ENCODE measurements around the gene ATG16L1.

The ATG16L1 gene

DNA sequence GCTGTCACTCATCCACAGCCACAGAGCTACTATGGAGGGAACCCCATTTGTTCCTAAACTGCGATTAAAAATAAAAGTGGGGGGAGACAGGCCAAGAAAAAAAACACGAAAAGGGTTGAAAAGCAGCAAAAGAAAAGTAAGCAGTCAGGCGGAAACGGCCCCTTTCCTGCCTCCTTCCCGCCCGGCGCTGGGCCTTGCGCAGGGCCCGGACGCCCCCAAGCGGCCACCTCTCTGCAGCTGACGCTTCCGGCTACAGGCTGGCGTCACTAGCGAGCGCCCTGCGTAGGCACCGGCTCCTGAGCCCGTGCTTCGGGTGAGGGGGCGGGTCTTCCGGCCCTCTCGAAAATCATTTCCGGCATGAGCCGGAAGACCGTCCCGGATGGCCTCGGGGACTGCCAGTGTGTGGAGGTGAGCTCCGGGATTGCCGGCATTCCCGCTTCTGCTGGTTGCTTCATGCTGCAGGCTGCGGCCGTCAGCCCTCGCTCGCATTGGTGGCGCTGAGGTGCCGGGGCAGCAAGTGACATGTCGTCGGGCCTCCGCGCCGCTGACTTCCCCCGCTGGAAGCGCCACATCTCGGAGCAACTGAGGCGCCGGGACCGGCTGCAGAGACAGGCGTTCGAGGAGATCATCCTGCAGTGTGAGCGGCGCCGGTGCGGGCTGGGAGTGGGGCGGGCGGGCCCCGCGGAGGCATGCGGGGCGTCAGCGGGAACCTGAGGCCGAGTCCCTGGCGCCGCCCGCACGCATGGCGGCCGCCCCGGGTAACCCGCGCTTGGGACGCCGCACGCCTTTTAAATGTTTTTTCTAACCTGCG, at the start of gene ATG16L1:
Gene ATG16L1 (plus strand): TSS at position 368 of the 811 bp plus-strand sequence. CDS start 155 bp downstream, at position 523.
- peak; percentile 95 for DNase-seq

DNA sequence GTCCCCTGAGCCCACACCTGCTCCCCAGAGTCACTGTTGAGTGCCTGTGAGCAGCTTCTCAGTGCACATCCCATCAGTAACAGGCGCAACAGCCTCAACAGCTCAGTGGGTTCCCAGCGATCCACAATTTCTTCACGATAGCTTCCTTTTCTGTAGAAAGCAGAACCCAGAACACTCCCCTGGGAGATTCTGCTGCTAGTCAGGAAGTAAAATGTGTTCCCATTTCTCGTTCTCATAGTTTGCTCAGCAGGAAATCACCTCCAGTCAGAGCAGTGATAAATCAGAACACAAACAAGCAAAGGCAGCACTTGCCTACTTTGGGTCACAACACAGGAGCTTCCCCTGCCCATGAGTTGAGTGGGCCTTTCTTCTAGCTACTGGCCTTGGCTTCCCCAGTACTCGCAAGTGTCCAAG, 48.9 kb upstream of the ATG16L1 start:
- no peak for DNase-seq

DNA sequence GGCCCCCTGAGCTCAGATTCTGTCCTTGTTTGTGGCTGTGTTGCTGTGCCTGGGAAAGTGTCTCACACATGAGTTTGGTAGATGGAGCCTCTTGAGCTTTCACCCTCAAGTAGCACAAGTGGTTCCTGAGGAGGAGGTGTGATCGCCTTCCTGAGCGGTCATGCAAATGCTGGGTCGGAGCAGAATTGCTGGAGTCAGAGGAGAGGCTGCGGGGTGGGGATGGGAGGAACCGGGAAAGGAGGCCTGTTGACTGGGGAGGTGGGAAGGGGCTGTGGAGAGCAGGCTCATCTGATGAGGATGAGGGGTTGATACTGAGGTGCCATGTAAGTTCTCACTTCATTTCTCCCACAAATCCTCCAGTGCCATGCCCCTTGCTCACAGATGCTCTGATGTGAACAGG, 48.4 kb upstream of the ATG16L1 start:
- DNase-seq, result no peak

DNA sequence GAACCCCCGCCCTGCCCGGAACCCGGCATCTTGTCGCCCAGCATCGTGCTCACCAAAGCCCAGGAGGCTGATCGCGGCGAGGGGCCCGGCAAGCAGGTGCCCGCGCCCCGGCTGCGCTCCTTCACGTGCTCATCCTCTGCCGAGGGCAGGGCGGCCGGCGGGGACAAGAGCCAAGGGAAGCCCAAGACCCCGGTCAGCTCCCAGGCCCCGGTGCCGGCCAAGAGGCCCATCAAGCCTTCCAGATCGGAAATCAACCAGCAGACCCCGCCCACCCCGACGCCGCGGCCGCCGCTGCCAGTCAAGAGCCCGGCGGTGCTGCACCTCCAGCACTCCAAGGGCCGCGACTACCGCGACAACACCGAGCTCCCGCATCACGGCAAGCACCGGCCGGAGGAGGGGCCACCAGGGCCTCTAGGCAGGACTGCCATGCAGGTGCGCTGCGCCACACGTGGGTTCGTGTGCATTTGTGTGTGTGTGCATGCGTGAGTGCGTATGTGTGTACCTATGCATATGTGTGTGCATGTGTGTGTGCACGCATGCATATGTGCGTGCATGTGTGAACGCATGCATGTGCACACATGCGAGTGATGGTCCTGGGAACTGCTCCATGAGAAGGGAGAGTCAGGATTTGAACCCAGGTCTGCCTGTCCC, 47.1 kb upstream of the ATG16L1 start:
- DNase-seq, result no peak

DNA sequence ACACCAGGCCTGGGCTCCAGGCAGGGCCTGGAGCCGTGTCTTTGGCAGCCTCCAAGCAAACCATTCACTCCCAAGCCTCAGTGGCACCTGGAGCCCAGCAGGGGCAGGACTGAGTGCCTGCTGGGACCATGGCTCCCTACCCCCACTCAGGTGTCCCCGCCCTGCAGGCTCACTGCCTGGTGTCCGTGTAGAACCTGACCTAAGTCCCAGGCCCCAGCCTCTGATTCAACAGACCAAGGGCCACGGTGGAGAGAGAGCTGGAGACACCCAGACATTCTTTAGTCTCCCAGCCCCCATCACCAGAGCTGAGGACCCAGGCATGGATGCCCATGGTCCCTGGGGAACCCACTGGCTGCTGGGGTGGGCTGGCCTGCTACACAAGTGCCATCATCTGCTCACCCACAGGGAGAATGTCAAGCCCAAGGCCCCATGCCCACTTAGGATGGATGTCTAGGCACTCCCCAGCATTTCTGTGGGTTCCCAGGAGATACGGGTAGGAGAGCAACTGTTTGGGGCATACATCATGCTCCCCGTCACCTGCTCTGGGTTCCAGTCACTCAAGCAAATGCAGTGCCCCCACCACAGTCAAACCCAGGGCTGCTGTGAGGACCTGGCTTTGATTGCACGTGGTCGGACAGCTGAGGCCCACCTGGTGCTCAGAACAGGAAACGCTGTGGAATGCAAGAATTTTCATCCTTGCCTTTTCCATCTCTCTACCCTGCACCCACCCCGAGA, 42.9 kb upstream of the ATG16L1 start:
- DNase-seq, result no peak

DNA sequence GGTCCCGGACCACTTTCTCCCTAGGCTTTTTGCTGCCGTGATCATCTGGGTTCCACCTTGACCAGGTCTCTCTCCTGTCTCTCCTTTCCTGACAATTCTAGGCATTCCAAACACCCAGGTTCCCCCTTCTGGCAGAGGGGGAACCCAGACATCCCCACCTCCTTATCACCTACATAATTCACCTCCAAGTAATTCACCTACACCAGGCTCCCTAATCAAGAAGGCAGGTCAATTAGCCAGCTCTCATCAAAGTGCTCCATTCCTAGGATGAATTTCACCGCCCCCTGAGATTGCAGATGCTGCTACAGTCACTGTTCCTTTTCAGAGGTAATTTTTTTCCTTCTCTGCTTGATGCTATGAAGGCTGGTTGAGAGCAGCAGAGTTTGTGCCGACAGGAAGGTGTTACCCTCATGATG, 42.3 kb upstream of the ATG16L1 start:
- DNase-seq, result no peak

DNA sequence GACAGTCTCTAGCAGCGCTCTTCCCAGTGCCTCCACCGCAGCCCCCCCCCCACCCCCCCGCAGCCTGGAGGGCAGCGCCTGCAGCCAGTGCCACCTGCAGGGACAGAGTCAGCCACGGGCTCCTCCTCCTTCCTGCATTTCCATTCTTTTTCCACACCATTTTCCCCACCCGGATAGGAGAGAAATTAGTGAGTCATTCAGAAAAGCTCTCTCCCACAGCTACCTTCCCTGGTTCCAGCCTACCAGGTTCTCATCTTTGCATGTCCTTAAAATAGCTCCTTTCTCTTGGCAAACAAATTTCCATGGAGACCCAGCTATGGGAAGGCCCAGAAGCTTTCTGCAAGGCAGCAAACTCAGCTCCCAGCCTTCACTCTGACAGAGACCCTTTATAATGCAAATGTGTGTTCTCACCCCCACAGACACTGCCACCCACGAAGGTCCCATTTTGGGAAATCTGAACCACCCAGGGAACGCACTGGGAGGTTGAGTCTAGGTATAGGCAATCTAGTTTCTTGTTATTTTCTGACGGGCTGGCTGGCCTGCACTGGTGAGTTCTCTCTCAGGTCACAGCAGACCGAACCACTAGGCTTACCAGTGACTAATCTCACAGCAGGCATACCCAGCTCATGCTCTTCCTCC, 41.8 kb upstream of the ATG16L1 start:
- no peak for DNase-seq

DNA sequence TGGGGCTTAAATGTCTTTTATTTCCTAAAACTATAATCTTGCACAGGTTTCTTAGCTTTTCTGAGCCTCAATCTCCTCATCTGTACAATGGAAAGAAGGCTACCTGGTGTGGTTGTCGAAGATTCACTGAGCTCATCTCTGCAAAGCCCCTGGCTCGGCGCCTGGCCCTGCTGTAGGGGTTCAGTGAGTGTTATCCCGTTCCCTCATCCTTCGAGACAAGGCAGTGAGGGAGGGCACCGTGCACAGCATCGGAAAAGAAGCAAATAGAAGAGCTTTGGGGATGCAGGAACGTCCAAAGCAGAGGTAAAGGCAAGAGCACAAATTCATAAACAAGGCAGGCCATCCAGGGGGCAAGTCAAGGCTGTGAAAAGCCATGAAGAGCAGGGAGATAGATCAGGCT, 41.2 kb upstream of the ATG16L1 start:
- no peak for DNase-seq

DNA sequence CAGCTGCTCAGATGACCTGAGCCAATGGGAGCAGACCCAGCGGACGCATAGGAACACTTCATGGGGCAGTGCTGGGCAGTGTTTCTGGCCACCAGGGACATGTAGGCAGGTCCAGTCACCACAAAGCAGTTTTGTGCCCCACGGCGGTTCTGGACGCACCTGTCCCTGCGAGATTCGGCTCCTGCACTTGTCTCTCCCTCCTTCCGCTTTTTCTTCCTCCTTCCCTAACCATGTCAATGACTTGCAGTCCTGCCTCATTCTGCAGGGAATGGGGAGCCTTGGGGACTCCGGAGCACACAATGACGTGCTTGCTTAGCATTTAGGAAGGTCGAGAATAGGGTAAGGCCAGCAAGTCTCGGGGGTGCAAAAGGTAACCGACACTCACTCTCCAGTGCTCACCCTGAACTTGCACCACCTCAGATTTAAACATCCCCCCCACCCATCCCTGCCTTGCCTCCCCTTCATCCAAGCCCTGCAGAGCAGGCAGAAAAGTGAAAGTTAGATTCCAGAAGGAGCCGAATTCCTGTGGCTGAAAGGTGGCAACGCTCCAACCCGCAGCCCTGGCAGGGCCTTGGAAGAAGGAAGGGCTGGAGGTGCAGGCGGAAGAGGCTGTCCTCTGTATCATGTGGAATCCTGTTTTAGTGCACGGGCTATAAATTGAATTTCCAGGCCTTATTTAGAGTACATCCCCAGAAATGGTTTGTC, 40.5 kb upstream of the ATG16L1 start:
- no peak for DNase-seq

DNA sequence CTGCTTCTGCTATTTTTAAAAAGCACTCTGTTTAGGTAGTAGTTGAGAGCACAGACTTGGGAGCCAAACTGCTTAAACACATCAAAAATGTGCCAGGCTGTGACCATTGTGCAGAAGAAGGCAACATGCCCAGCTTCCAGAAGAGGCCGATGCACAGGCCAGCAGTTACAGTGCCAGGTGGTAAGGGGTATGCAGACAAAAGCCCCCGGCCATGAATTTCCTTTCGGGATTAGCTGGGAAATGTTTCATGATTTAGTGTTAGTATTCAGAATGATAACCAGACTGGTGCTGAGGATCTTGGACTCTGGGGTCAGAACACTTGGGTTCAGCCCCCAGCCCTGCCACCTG, 40.0 kb upstream of the ATG16L1 start:
- DNase-seq, result no peak

DNA sequence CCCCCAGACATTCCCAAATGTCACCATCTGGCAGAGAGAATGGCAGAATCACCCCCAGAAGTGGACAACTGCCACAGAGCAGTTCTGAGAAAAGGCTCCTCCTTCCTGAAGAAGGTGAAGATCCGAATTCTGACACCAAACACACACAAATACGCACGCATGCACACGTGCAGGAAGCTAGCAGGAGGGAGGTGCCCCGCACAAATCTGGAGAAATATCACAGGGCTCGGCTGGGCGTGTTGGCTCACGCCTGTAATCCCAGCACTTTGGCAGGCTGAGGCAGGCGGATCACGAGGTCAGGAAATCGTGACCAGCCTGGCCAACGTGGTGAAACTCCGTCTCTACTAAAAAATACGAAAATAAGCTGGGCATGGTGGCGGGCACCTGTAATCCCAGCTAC, 38.5 kb upstream of the ATG16L1 start:
- no peak for DNase-seq

DNA sequence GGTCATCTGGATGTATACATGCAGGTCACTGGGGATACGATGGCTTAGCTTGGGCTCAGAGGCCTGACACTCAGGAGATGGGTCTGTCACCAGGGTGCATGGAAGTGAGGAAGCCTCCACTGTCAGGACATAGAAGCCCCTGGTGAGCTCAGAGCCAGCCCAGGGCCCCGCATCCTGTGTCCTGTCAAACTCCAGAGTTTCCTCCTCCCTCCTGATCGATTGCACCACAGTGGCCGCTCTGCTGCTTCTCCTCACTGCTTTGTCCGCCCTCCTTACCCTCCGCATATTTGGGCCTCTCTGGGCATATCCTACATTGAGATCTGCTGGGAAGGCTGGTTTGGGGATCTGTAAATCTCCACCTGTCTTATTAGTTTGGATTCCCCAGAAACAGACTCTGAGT, 37.5 kb upstream of the ATG16L1 start:
- DNase-seq, result no peak

DNA sequence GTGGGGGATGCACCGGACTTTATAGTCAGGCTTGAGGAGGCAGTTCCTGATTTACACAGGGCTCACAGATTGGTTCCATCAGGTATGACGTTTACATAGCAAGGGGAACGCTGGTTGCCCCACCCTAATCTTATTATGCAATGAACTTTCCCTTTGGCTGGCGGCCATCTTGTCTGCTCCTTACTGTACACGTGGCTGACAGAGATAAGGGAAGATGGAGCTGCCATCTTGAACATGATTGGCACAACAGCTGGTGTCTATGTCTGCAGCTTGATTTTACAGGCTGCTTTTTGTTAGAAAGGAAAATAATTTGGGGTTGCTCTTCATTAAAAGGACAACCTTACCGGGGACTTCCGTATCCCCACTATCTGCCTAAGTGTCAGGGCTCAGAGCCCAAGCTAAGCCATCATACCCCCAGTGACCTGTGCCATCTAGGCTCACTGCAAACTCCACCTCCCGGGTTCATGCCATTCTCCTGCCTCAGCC, 33.5 kb upstream of the ATG16L1 start:
- DNase-seq, result no peak

DNA sequence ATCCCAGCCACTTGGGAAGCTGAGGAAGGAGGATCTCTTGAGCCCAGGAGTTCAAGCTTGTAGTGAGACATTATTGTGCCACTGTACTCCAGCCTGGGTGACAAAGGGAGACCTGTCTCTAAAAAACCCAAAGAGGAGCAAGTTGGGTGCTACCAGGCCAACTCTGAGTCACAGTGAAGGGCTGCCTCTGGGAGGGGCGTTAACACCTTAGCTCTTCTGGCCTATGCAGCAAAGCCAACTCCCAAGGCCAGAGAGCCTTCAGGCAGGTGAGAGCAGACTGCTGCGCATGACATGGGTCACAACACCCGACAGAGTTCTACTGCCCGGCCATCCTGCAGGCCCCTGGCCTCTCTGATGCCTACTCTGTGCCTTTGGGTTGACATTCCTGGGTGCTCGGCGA, 32.6 kb upstream of the ATG16L1 start:
- DNase-seq, result no peak

DNA sequence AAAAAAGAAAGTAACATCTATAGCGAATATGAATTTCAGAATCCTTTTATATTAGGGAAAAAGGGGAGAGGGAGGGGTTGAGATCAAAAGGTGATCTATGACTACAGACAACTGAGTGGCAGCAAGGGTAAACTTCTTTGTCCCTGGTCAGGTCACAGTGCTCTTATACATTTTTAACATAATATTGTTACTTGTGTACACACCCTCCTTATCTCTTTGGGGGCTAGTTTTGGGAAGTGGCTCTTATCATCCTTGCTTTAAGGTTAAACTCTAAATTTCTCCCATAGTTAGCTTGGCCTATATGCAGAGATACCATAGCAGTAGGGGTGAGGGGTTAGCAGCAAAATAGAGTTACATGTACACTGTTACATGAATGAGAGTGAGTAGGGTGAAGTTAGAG, 31.6 kb upstream of the ATG16L1 start:
- no peak for DNase-seq

DNA sequence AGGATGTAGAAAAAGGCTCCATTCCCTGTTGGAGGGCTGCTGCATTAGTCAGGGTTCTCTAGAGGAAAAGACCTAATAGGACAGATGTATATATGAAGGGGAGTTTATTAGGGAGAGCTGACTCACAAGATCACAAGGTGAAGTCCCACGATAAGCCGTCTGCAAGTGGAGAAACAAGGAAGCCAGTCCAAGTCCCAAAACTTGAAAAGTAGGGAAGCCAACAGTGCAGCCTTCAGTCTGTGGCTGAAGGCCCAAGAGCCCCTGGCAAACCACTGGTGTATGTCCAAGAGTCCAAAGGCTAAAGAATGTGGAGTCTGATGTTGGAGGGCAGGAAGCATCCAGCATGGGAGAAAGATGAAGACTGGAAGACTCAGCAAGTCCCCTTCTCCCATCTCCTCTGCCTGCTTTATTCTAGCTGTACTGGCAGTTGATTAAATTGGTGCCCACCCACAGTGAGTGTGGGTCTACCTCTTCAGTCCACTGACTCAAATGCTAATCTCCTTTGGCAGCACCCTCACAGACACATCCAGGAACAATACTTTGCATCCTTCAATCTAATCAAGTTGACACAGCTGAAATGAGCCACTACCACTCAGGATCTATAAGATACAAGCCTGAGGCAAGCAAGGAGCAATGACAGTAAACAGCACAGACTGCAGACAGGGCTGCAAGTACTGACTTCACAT, 30.0 kb upstream of the ATG16L1 start:
- DNase-seq, result no peak

DNA sequence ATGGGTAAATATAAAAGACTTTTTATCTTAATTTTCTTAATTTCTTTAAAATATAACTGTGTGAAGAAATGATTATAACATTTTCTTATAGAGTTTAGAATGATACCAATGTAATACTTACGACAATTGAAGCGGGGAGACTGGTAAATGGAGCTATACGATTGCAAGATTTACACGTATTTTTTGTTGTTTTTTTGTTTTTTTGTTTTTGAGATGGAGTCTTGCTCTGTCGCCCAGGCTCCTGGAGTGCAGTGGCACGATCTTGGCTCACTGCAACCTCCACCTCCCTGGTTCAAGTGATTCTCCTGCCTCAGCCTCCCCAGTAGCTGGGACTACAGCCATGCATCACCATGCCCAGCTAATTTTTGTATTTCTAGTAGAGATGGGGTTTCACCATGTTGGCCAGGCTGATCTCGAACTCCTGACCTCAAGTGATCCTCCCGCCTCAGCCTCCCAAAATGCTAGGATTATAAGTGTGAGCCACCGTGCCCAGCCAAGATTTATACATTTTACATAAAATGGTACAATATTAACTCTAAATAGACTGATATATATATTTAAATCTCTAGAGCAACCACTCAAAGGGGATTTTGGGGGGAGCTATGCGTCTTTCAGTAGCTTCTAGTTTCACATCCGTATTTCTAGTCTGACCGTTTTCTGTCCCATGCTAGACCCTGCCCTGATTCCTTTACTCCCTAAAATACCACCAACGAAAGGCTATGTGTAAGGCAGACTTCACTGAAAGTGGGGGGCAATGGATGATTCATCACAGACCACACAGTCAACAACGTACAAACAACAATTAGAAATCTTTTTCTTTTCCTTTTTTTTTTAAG, 28.2 kb upstream of the ATG16L1 start:
- DNase-seq, result no peak

DNA sequence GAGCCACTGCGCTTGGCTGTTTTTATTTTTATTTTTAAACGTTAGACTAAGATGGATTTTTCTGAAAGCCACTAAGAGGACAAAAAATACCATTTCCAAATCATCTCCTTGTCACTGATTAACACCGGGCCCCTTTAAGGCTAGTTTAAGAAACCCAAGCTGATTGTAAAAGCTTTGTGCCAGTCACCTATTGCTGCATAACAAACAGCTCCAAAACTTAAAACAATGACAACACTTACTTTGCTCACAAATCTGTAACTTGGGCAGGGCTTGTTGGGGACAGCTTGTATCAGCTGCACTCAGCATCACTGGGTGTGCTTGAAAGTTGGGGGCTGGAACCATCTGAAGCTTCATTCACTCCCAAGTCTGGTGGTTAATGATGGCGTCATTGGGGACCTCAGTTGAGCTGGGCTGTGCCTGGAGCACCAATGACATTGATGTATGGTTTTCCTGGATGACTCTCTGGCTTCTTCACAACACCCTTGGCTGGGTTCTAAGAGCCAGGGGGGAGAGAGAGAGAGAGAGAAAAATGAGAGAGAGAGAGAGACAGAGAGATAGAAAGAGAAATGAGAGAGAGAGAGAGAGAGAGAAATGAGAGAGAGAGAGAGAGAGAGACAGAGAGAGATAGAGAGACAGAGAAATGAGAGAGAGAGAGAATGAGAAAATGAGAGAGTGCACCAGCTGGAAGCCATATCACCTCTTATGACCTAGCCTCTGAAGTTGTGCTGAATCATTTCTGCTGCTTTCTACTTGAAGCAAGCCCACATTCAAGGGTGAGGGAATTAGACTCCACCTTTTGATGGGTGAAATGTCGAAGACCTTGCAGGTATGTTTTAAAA, 26.0 kb upstream of the ATG16L1 start:
- DNase-seq, result no peak

DNA sequence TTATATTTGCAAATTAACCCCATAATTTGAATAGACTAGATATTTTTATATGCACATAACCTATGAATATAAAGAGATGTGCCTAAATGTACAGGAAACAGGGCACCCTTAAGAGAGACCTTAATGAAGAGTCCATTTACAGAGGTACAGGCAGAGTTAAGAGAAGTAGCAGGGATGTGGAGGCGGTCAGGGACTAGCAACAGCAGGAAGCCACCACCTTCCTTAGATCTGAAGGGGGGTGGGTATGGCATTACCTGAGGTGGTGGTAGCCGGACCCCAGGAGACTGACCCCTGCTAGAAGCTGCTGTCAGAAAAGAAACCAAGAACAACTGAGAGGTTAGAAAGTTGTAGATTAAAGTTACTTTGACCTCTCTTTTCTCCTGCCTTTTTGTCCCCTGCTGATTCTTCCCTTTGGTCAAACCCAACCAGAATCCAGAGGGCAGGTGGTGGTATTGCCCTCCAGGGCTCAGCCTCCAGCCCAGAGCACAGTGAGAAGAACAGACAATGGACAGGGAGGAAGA, 24.9 kb upstream of the ATG16L1 start:
- no peak for DNase-seq

Measured in KG1 (cell line).